K562 (cell line): ENCODE results near the gene RFX7. TPM values are rescaled to one million over a fixed set of nuclear protein-coding genes. Genes with fewer than 3 reads are reported as not detected.

Experiments used
- ATAC-seq: fragments of 200-7000 bp; cut with Tn5 transposase; 3 replicates; pipeline ENCODE4 v1.9.1; 2020; ENCODE audit warnings: moderate library complexity
- BruUV-seq: library from RNA; stranded (reverse); fragments of 400-500 nt; replicated peaks from 2 replicates; lab custom pipeline; 2021; lab: Mats Ljungman, UMichigan
- CTCF ChIA-PET: fragments of 300-600 bp; formaldehyde crosslinking; extraction: SDS; loops from one replicate; lab custom pipeline; 2021; ENCODE audit warnings: low intra/inter-chr PET ratio; lab: Yijun Ruan, JAX
- POLR2A ChIA-PET: fragments of 300-600, 350-650 bp; sonication (Branson Sonifier 250); formaldehyde crosslinking; extraction: SDS; loops from one replicate; lab custom pipeline; 2021; ENCODE audit warnings: antibody characterized with exemption, inconsistent platforms; lab: Yijun Ruan, JAX
- DNase-seq, 4 experiments: peaks; one replicate each; pipeline versions ENCODE4 v3.0.0 to v3.0.0-alpha.2; 2011 to 2018; ENCODE audit warnings: low spot score in 3 of 4, mixed read lengths in 3 of 4; ENCODE audit errors: extremely low read depth in 1 of 4
- FAIRE-seq: peaks from 2 replicates; lab custom pipeline; 2011; peaks lifted over from hg19 to GRCh38; lab: Jason Lieb, UNC
- H2AFZ ChIP-seq: 2 replicates; pipeline ENCODE4 v1.6.0; 2011; ENCODE audit warnings: low read depth, low read length, control low read depth, inconsistent platforms
- H3K27ac ChIP-seq: fragments of 200-600 bp; 3 replicates; pipeline ENCODE4 v1.8.0; 2011; ENCODE audit warnings: low read depth, mild to moderate bottlenecking, control low read depth, inconsistent platforms, low read length, moderate library complexity, mixed read lengths; ENCODE audit errors: extremely low read depth
- H3K27me3 ChIP-seq, 2 experiments: fragments of 300-600 bp in 1 of 2; 2 replicates in 1 of 2; 3 replicates in 1 of 2; pipeline versions ENCODE4 v1.6.0 to v1.8.0; 2011; ENCODE audit warnings: inconsistent platforms in 2 of 2, low read length in 2 of 2, mild to moderate bottlenecking in 1 of 2, mixed read lengths in 1 of 2, moderate library complexity in 1 of 2; ENCODE audit not compliant: control insufficient read depth in 2 of 2, insufficient read depth in 2 of 2
- H3K36me3 ChIP-seq: fragments of 300-600 bp; 3 replicates; pipeline ENCODE4 v1.8.0; 2011; ENCODE audit warnings: mild to moderate bottlenecking, low read length, inconsistent platforms; ENCODE audit not compliant: control insufficient read depth, insufficient read depth
- H3K4me1 ChIP-seq, 2 experiments: fragments of 200-600 bp in 1 of 2; replicated peaks in 1 of 2; 2 replicates in 1 of 2; 3 replicates in 1 of 2; pipeline versions ENCODE4 v1.5.1 to v1.8.0; 2011; ENCODE audit warnings: inconsistent platforms in 2 of 2, low read length in 2 of 2, mild to moderate bottlenecking in 1 of 2, mixed read lengths in 1 of 2, moderate library complexity in 1 of 2; ENCODE audit not compliant: control insufficient read depth in 2 of 2, insufficient read depth in 2 of 2
- H3K4me2 ChIP-seq: 2 replicates; pipeline ENCODE4 v1.6.1; 2011; ENCODE audit warnings: low read length, control low read depth, inconsistent platforms, mixed read lengths; ENCODE audit not compliant: insufficient read depth
- H3K4me3 ChIP-seq: fragments of 200-600 bp; sonication (generic), shearing (Covaris generic); 2 replicates; pipeline ENCODE4 v1.5.1; 2016; ENCODE audit warnings: control low read depth, inconsistent platforms
- H3K79me2 ChIP-seq: fragments of 200-600 bp; 3 replicates; pipeline ENCODE4 v1.8.0; 2011; ENCODE audit warnings: low read length, inconsistent platforms; ENCODE audit not compliant: control insufficient read depth, insufficient read depth
- H3K9ac ChIP-seq, 2 experiments: 2 replicates each; pipeline versions ENCODE4 v1.6.0 to v1.6.1; 2011; ENCODE audit warnings: low read depth in 2 of 2, low read length in 2 of 2, control low read depth in 1 of 2, inconsistent platforms in 1 of 2, mild to moderate bottlenecking in 1 of 2, mixed read lengths in 1 of 2; ENCODE audit not compliant: insufficient read depth in 1 of 2
- H3K9me1 ChIP-seq: one replicate; pipeline ENCODE4 v1.6.0; 2011; ENCODE audit warnings: inconsistent platforms, mild to moderate bottlenecking, low read length, moderate library complexity; ENCODE audit not compliant: control insufficient read depth, insufficient read depth
- H3K9me3 ChIP-seq: replicated peaks from 2 replicates; pipeline ENCODE4 v1.5.1; 2011; ENCODE audit warnings: low read depth, low read length, inconsistent platforms; ENCODE audit not compliant: control insufficient read depth, insufficient read depth
- H4K20me1 ChIP-seq: replicated peaks from 2 replicates; pipeline ENCODE4 v1.6.1; 2011; ENCODE audit warnings: low read length, inconsistent platforms, mixed read lengths; ENCODE audit not compliant: control insufficient read depth, insufficient read depth
- CEBPG ChIP-seq, 3 experiments: fragments of 200-800 bp in 1 of 3; sonication (Bioruptor generic) in 1 of 3; sonication (generic) in 1 of 3; formaldehyde crosslinking in 1 of 3; IDR thresholded peaks in 2 of 3; conservative IDR thresholded peaks in 1 of 3; 2 replicates each; pipeline versions ENCODE4 v1.6.1 to v1.8.0; 2016 to 2022; ENCODE audit warnings: missing compliant biosample characterization in 2 of 3, missing genetic modification characterization in 2 of 3, mild to moderate bottlenecking in 1 of 3, missing genetic modification reagents in 1 of 3
- KLF13 ChIP-seq: fragments of 450-650 bp; IDR thresholded peaks from 2 replicates; pipeline ENCODE4 v1.6.1; 2016; ENCODE audit warnings: missing genetic modification characterization, low read depth, mild to moderate bottlenecking, missing compliant biosample characterization, moderate library complexity, borderline replicate concordance
- TCFL5 ChIP-seq: fragments of 250-450 bp; sonication (Bioruptor Pico); conservative IDR thresholded peaks from 2 replicates; pipeline ENCODE4 v1.6.1; 2021; ENCODE audit warnings: mild to moderate bottlenecking, moderate library complexity, matching md5 sums
- ZNF212 ChIP-seq: fragments of 450-650 bp; formaldehyde crosslinking; IDR thresholded peaks from 2 replicates; pipeline ENCODE4 v1.4.0; 2020; ENCODE audit warnings: mild to moderate bottlenecking
- WGBS: fragments of 100-300 bp; shearing (Covaris generic); methylation state at CpG from one replicate; pipeline ENCODE4 v1.1.6; 2016; ENCODE audit warnings: low coverage, mixed read lengths; ENCODE audit not compliant: insufficient coverage; ENCODE audit errors: missing lambda C conversion rate; 5-methylcytosine and 5-hydroxymethylcytosine counted together
- in situ Hi-C: fragments of 300-500 bp; cut with MboI; formaldehyde crosslinking; loops from 4 replicates; pipeline ENCODE4 v1.15.0; 2018; ENCODE audit warnings: inconsistent platforms, mixed read lengths
- intact Hi-C: fragments of 100-400 bp; cut with micrococcal nuclease; formaldehyde crosslinking; loops from 2 replicates; pipeline ENCODE4 v1.14.2; 2022
- polyA plus RNA-seq, 8 experiments: library from polyadenylated mRNA; depleted of rRNA in 4 of 8; stranded (reverse) in 5 of 8; unstranded in 3 of 8; fragments of >200 nt; fragmentation: Nextera tagmentation in 2 of 8; fragmentation: Illumina TruSeq in 1 of 8; extraction: Ambion mirVana in 2 of 8; extraction: Trizol in 1 of 8; gene quantifications; 2 replicates each; pipeline versions ENCODE4 v1.2.1 to v1.2.3, GENCODE V29; 2011 to 2014; ENCODE audit warnings: inconsistent platforms in 1 of 8, missing spikeins in 1 of 8
- total RNA-seq, 7 experiments: library from RNA; depleted of rRNA in 6 of 7; stranded (reverse); fragments of >200 nt in 6 of 7; fragmentation: Illumina TruSeq in 2 of 7; extraction: Trizol in 2 of 7; gene quantifications; 2 replicates each; pipeline versions ENCODE4 v1.2.1 to v1.2.3, GENCODE V29; 2011 to 2021; ENCODE audit warnings: low replicate concordance in 1 of 7
- TF ChIP-seq, protein P1 (sequence below): IDR thresholded peaks from 2 replicates; pipeline ENCODE4 v1.6.1; 2016; ENCODE audit warnings: missing genetic modification characterization, missing compliant biosample characterization

The RFX7 gene
- total and polyA plus RNA-seq, 9 of the 15 experiments (the other 6 are each of a cell fraction or from before 2014, with no cell fraction given), result 2.4 to 17.9 (median 6.3) TPM

DNA sequence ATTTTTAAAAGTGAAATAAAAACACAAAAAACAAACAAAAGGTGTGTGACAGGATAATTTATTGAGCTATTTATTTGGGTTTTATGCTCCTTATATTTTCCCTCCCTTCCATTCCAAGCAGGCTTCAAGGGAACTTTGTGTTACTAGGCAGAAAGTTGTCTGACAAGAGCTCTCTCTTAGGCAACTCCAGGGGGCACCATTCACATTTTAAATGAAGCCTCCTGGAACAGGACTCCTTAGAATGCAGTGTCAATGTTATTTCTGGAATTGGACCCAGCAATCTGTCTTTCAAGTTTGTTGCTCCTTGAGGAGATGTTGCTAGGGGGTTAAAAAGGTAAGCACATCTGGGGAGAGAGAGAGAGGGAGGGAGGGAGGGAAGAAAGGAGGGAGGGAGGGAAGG lies 5.4 kb upstream of the RFX7 start (continued):
- TF ChIP-seq, protein P1, sequence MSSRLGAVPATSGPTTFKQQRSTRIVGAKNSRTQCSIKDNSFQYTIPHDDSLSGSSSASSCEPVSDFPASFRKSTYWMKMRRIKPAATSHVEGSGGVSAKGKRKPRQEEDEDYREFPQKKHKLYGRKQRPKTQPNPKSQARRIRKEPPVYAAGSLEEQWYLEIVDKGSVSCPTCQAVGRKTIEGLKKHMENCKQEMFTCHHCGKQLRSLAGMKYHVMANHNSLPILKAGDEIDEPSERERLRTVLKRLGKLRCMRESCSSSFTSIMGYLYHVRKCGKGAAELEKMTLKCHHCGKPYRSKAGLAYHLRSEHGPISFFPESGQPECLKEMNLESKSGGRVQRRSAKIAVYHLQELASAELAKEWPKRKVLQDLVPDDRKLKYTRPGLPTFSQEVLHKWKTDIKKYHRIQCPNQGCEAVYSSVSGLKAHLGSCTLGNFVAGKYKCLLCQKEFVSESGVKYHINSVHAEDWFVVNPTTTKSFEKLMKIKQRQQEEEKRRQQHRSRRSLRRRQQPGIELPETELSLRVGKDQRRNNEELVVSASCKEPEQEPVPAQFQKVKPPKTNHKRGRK (tag), result no peak
- TF ChIP-seq TCFL5 (no peak), KLF13 (no peak)

DNA sequence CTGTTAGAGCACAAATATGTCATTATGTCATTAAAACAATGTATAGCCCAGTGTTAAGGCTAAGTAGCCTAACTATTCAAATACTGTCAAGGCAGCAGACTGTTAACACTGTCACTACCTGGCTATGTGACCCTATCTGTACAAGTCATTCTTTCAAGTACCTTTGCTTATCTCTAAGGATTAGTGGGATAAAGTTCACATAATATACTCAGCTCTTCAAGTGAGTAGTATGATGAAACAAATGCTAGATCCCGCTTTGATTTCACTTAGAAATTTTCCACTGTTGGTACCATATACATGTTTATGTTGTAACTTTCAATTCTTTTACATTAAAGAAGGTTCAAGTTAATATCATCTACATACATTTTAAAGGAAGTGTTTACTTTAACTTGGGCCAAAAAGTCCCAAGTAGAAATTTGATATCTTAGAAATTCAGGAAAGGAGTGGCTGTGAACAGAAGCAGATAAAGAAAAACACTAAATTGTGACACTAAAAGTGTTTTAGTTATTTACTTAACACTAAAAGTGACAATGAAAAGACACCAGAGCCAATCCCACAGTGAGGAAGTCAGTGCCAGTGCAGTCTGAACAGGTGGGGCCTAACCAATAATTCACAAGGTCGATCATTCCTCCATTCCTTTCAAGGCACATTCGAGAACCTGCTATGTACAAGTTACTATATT lies 4.8 kb upstream of the RFX7 start:
- FAIRE-seq, result no peak

More for the DNA sequence above, 4.8 kb upstream of the RFX7 start:
- intact Hi-C loops (loop anchor here (5.0 to 10.0 kb wide), 3 partner anchors 154 to 601 kb away; no protein-coding TSS in a partner anchor), in situ Hi-C loops (loop anchor here (5.0 kb wide), 1 partner anchor 184 kb away; no protein-coding TSS in a partner anchor)
- no peak for ATAC-seq
- TF ChIP-seq ZNF212 (no peak), CEBPG (CRISPR knock-in tag; IDR thresholded peaks at IDR 0.05) (no peak), CEBPG (tag; conservative IDR thresholded peaks at IDR 0.05 in 1 of 2, IDR thresholded peaks at IDR 0.05 in 1 of 2) (peak in 1 of 2 experiments; percentile 31; a peak in 1 of 4 replicates)
- no TSS peak for BruUV-seq
- H3K4me2 ChIP-seq, result no peak overlapping the region
- H3K79me2 ChIP-seq, result peaks cover 18% of the 10 kb centered on the region
- no peaks in the 10 kb centered on the region; the same call in 1 of the 2 replicates for H4K20me1 ChIP-seq
- no peak overlapping the region for H2AFZ ChIP-seq
- H3K27ac ChIP-seq, result no peak overlapping the region
- POLR2A ChIA-PET, result no interaction called here
- no peaks in the 10 kb centered on the region for H3K9me1 ChIP-seq
- H3K9ac ChIP-seq, result no peak overlapping the region
- 24% methylated on average over 3 of the region's 3 CpGs for whole genome bisulfite sequencing
- peaks cover 19 to 46% of the 10 kb centered on the region in 2 experiments for H3K4me1 ChIP-seq
- no peaks in the 10 kb centered on the region for H3K9me3 ChIP-seq
- no peaks in the 10 kb centered on the region for H3K27me3 ChIP-seq
- CTCF ChIA-PET, result interaction anchor here (1.6 kb wide), 1 partner anchor 180 kb away, joined by 8 read pairs; no protein-coding TSS in a partner anchor
- DNase-seq, result no peak
- no peaks in the 10 kb centered on the region for H3K36me3 ChIP-seq
- no peak overlapping the region for H3K4me3 ChIP-seq
